NCI-H2029 (cell line): Measurements from ENCODE around the gene XXYLT1.
"Not testable (repeated sequence)": the region's sequence is repeated elsewhere in the genome, so short reads cannot be mapped to it uniquely, and the experiment has no call there.

ENCODE experiments used
- DNase-seq: peaks from one replicate; lab custom pipeline; 2025; lab: John Stamatoyannopoulos, UW

XXYLT1 gene

DNA sequence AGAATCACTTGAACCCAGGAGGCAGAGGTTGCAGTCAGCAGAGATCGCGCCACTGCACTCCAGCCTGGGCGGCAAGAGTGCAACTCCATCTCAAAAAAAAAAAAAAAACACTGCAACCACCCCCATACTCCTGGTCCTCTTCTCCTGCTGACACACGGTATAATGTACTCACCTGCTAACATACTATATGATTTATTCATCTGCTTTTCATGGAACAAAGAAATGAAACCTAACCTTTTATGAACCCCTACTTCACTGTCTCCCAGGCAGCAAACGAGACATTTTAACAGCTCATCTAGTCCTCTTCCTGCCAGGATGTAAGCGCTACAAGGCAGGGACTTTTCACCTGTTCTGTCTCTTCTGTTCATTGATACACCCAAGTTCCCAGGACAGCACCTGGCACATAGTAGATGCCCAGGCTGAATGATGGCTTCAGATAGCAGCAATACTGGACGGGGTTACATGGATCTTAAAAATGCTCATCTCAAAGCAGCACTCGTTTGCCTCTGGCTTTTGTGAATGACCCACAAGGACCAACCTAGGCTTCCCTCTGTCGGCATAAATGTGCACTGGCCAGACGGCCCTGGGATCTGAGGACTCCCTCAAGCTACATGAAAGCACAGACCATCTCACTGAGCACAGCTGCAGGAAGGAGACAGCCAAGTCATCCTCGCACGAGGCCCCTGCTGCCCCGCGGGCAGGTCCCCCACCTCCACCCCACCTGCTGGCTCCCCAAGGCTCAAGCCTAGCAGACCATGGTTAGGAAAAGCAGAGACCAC lies 20.3 kb downstream of the XXYLT1 start:
- peak; percentile 43 for DNase-seq

DNA sequence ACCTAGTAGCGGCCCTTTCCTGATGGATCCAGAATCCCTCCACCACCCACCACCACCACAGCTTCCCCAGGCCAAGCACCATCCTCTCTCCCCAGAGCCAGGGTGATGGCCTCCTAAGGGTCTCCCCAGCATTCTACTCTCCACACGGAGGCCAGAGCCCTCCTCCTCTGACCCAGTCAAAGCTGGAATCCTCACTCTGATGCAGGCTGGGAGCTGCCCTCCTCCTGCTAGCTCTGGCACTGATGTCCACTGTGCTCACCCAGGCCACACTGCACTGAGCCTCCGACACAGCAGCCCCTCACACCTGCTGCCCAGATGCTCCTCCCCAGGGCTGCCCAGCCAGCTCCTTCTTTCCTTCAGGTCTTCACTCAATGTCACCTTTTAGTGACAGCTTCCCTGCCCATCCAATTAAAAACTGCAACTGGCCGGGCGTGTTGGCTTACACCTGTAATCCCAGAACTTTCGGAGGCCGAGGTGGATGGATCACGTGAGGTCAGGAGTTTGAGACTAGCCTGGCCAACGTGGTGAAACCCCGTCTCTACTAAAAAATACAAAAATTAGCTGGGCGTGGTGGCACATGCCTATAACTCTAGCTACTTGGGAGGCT lies 21.0 kb downstream of the XXYLT1 start:
- no peak for DNase-seq

DNA sequence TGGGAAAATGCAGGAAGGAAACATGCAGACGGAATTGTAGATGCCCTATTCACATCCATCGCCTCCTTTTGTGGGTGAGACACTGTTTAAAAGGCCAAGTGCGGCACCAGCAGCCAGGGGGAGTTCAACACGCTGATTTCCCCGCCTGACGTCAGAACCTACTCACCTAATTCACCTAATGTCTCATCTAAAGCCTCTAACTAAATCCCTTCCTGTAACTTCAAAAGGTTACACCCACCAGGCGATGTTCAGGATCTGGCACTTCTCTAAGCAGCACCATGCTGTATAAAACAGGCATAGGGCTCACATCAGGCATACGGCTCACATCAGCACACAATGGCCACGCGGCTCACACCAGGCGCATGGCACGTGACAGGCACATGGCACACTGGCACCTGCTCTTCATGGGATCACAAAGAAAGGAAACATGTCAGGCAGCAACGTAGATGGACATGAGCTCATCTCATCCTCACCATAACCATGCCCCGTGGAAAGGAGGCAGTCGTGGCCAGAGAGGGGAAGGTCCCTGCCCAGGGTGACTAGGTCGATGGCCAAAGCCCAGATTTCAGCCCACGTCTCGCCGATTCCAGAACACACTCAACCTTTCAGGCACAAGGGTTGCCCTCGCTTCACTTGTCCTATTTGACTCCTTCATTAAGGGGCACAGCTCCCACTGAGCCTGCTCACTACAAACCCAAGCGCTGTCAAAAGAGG lies 21.7 kb downstream of the XXYLT1 start:
- DNase-seq: no peak

DNA sequence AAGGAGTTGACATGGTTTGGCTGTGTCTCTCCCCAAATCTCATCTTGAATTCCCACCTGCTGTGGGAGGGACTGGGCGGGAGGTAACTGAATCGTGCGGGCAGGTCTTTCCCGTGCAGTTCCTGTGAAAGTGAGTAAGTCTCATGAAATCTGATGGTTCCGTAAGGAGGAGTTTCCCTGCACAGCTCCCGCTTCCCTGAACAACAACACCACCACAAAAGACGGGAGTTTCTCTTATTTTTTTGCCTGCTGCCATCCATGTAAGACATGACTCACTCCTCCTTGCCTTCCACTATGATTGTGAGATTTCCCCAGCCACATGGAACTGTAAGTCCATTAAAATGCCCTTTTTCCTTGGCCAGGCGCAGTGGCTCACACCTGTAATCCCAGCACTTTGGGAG lies 22.7 kb downstream of the XXYLT1 start:
- no peak for DNase-seq

DNA sequence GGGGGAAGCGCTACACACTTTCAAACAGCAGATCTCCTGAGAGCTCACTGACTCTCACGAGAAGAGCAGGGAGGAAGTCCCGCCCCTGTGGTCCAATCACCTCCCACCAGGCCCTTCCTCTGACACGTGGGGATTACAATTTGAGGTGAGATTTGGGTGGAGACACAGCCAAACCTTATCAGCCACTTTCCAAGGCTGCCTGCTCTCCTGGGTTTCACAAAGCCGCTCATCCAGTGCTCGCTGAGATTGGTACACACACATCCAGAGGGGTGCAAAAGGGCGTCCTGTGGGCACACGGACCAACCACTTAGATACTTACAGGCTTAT lies 23.1 kb downstream of the XXYLT1 start:
- DNase-seq: no peak

DNA sequence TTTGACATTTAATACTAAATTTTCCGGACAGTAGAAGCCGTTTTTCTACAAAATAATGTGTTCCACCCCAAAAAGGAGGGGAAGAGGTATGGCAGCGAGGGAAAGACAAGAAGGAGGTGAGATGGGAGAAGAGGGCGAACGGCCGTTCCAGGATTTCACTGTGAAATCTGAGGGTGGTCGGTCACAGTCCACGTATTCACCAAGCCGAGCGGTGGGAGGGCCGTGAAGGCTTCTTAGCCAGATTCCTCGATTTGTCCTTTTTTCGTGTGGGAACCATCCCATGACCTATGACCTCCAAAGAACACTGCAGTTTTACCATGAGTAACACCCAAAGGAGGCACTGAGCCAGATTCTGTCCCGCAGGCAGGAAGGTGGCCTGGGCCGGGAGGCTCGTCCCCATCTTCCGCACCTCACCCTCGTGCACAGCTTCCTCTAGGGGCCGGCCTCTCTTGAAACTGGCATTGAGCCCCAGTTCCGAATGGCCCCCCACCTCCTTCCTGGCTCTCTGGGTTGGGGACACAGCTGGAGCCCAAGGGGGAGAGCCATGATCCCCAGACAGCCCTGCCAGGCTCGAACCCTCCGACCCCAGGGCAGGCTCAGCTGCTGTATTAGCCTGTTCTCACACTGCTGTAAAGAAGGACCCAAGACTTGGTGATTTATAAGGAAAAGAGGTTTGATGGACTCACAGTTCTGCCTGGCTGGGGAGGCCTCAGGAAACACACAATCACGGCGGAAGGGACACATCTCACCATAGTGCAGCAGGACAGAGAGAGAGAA lies 23.7 kb downstream of the XXYLT1 start:
- DNase-seq: no peak

DNA sequence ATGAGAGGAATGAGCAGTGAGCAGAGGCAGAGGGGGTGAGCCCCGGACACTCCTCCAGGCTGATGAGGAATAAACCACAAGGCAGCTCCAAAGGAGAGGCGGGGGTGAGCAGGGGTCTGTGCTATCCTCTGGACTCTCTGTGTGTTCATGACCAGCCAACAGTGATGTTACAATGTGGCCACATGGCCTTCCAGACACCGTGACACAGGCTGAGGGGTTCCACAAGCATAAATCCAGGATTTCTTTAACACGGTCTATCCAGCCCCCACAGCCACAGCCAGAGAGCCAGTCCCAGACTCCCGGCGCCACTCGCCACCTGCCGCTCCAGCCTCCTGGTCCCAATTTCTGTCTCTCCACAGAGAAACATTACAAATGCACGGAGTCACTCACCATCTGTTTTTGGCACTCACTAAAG lies 24.4 kb downstream of the XXYLT1 start:
- DNase-seq: no peak

DNA sequence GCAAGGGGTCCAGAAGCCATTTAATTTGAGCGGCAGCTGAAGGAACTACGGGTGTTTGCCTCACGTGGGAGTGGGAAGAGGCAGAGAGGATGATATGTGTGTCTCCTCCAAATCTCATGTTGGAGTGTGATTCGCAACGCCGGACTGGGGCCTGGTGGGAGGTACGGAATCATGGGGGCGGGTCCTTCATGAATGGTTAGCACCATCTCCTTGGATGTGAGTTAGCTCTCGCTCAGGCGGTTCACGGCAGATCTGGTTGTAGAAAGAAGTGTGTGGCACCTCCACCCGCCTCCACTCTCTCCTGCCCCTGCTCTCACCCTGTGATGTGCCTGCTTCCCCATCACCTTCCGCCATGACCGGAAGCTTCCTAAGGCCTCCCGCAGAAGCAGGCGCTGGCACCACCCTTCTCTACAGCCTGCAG lies 25.4 kb downstream of the XXYLT1 start:
- no peak for DNase-seq

DNA sequence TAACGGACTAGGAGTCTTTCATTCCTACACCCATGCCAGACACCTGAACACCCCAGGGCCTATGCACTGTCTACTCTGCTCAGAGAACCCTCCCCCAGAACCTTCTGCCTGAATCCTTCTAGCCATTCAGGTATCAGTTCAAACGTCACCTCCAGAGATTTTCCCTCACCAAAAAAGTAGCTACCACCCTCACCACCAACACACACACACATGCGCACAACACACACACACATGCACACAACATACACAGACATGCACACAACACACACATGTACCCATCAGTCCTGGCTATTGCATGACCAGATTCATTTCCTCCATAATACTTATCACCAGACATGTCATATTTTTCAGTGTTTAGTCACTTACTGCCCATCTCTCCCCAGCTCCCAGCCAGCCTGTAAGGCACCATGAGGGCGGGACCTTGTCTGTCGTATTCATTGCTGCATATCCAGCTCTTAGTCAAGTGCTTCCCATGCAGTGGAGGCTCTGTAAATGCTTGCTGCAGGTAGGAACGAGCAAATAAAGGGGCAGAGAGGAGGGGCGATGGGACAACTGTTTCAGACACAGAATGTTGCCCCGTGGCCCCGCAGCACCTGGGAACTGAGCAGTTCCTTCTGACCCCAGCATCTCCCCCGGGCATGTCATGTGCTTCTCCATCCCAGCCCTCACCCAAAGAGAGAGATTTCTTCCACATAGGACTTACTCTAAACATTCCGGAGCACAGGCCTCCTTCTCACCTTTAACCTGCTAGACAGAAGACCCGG lies 29.2 kb downstream of the XXYLT1 start:
- DNase-seq: no peak

DNA sequence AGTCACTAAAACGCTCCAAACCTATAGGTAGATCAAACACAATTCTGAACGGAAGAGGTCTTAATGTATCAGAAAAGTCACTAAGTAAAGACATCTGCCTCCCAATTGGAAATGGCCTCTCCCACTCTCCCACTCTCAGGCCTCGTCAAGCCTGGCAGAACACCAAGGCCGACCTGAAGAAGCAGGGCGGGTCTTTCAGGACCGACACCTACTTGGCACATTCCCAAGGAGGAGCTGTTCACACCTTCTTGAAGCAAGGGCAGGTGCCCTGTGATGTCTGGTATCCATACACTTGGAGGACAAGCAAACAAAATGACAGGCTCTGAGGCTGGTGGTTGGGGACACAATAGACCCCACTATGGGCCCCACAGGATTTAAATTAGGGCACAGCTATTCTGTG lies 30.0 kb downstream of the XXYLT1 start:
- DNase-seq: peak; percentile 44

DNA sequence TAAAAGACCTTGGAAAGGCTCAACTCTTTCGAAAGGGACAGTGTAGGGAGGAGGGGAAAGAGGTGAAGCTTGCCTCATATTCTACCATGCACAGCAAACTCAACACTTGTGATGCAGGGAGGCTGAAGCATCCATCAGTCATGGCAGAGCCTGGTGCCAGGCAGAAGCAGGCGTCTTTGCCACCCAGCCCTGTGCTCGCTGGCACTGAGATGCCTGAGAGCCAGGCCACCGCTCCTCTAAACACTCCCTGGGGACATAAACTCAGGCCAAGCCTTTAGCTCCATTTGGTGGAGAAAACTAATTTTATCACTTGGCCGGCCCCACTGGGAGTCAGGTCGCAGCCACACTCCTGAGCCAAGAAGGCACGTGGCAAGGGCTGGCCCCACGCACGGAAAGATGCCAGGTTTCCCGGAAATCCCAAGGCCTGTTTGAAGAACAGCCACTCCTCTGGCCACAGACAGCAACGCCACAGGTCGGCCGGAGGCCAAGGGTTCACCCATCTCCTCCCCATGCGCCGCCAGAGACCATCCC lies 30.7 kb downstream of the XXYLT1 start:
- no peak for DNase-seq

DNA sequence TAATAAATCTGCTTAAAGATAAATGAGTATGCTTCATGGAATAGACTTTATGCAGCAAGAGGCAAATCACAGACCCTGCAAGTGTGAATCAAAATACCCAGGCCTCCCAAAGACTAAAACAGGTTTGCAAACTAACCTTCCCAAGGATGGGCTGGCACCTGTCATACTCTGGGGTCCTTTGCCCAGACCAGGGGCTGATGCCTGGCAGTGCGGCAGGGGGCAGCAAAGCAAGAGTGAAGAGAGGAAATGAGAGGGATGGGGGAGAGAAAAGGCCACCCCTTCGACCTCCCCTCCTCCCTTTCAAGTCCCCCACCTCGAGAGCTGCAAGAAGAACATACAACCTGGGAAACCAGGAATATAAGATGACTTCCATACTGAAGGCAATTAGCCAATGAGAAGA lies 31.8 kb downstream of the XXYLT1 start:
- DNase-seq: no peak

DNA sequence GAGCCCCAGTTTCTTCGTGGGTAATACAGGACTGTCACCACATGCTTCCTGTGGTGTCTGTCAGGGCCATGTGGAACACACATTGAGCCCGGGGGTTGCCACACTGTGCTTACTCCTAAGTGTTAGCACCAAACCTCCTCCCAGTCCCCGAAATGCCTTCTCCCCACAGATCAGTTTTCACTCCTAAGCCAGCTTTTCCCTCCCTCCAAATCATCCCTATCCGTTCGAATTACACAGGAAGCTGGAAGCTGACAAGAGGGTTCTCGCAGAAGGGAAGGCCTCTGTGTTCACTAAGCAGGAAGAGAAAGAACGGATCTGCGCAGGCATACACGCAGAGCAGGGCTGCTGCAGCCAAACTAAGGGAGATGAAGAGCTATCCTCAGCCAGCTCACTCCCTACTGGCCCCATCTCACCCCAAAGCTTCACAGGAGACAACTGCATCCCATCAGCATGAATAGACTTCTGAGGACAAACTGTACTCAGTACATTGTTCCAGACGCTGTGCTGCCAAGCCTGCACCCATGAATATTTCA lies 32.3 kb downstream of the XXYLT1 start:
- DNase-seq: no peak

DNA sequence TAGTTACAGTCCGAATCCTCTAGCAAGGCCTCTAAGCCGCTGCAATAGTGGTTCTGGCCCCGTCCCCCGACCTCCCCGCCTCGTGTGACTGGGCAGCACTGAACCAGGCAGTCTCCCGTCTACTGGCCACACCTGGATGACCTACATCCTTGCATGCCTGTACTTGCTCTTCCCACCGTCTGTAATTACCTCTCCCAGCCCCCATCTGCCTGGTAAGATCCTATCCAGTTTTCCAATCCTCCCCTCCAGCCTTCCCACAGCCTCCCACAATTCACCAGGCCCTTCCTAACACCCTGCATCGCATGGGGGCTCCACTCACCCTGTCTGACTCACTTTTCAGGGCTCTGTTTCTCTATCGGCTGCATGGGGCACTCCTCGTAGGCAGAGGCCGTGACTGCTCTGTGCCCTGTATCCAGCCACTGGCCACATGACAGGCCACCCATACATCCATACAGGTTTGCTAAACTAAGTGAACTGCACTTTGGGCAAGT lies 32.8 kb downstream of the XXYLT1 start:
- no peak for DNase-seq

DNA sequence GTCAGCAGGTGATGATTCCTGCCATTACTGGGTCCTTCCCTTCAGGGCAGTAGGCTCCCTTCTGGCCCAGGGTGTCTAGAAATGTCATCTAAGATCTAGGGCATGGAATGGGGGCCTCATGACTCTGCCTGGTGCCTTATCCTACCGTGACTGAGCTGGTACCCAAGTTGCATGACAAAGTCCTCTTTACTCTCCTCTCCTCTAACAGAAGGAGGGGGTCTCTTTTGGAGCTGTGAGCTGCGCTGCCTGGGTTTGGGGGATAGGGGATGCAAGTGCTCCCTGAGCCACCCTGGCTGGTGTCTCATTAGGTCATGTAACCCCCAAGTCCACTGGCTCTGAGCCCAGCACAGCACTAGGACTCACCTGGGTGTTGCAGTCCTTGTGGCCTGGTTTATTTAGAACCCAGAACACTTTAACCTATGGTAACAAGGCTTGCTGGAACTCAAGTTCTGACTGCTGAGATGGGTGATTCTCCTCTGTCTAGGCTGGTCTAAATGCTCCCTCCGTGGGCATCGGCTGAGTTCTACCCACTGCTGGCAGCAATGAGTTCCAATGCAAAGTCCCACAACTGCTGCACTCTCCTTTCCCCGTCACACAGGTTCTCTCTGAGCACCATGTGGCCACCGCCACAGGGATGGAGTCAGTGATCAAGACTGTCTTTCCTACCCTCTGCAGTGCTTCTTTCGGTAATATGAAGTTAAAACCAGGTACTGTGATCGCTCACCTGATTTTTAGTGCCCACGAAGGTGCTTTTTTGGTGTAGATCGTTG lies 34.0 kb downstream of the XXYLT1 start:
- DNase-seq: no peak

DNA sequence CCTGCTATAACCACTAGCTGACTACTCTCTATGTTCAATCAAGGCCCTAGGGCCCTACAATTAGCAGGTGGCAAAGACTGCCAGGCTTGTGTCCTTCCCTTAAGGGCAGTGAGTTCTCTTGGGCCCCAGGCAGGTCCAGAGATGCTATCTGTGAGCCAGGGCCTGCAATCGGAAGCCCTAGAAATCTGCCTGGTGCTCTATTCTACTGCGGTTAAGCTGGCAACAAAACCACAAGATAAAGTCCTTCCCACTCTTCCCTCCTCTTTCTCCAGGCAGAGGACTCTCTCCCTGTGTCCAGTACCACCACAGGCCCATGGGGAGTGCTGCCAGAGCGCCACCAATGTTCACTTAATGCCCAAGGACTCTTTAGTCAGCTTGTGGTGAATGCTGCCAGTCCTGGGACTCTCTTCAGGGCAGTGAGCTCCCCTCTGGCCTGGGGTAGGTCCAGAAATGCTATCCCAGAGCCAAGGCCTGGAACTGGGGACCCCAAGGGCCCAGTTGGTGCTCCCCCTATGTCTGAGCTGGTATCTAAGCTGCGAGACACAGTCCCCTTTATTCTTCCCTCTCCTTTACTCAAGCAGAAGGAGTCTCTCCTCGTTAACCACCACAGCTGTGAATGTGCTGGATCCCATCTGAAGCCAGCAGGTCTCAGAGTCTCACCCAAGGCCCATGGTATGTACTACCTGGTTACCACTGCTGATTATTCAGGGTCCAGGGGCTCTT lies 34.7 kb downstream of the XXYLT1 start:
- no peak for DNase-seq

DNA sequence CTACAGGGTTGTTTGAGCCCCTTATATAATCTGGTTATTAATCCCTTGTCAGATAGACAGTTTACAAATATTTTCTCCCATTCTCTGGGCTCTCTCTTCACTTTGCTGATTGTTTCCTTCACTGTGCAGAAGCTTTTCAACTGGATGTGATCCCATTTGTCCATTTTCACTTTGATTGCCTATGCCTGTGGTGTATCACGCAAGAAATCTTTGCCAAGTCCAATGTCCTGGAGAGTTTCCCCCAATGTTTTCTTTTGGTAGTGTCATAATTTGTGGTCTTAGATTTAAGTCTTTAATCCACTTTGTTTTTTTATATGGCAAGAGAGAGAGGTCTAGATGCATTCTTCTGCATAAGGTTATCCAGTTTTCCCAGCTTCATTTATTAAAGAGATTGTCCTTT lies 40.7 kb downstream of the XXYLT1 start:
- DNase-seq: no peak

DNA sequence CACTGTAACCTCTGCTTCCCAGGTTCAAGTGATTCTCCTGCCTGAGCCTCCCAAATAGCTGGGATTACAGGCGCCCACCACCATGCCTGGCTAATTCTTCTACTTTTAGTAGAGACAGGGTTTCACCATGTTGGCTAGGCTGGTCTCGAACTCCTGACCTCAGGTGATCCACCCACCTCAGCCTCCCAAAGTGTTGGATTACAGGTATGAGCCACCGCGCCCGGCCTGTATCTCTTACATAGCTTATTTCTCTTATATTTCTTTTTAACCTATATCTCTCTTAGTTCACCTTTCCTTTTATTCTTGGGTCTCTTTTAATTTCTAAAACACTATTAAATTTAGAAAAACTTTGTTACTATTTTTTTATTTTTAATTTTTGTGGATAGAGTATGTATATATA lies 42.1 kb downstream of the XXYLT1 start:
- DNase-seq: not testable (repeated sequence)

DNA sequence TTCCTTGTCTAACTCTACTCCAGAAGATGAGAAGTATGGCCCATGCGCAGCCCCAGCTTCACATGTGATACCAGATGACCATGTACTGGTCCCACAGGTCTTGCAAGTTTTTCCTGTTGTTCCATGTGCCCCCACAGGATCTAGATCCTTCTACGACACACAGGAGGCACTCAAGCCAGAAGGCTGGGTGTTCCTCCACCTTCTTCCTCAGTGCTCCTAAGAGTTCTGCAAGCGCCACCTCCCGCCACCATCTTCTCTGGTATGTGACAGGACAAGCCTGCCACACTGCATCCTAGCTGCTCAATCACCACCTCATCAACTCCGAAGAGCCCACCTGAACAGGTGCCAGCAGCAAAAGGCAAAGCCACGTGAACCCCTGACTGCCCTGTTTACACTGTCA lies 43.1 kb downstream of the XXYLT1 start:
- no peak for DNase-seq
